HG03565 (cell line): ENCODE measurements around the gene RAB8A.
"Not testable (repeated sequence)": the region's sequence is repeated elsewhere in the genome, so short reads cannot be mapped to it uniquely, and the experiment has no call there.

Experiments
- ATAC-seq: cut with Tn5 transposase; IDR thresholded peaks from one replicate; pipeline ENCODE4 v1.9.1; 2021; ENCODE audit warnings: mild to moderate bottlenecking, moderate library complexity; ENCODE audit not compliant: unreplicated experiment

Gene RAB8A

DNA sequence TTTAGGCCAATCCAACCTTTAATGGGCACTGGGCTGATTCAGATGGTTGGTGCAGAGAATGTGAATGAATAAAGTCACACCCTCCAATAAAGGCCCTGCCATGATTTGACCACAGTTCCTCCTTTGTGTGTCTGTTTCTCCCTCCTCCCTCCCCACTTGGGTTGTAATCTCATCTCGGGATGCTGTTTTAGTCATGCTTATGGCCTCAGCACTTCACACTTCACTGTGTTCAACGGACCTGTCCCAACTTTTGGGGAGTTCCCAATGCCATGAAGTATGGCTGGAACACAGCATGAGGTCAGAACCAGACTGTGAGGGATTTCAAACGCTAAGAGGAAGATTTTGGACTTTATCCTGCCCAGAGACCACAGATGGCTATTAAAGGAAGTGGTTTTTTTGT is 5.6 kb upstream of the RAB8A start:
- ATAC-seq: no peak

DNA sequence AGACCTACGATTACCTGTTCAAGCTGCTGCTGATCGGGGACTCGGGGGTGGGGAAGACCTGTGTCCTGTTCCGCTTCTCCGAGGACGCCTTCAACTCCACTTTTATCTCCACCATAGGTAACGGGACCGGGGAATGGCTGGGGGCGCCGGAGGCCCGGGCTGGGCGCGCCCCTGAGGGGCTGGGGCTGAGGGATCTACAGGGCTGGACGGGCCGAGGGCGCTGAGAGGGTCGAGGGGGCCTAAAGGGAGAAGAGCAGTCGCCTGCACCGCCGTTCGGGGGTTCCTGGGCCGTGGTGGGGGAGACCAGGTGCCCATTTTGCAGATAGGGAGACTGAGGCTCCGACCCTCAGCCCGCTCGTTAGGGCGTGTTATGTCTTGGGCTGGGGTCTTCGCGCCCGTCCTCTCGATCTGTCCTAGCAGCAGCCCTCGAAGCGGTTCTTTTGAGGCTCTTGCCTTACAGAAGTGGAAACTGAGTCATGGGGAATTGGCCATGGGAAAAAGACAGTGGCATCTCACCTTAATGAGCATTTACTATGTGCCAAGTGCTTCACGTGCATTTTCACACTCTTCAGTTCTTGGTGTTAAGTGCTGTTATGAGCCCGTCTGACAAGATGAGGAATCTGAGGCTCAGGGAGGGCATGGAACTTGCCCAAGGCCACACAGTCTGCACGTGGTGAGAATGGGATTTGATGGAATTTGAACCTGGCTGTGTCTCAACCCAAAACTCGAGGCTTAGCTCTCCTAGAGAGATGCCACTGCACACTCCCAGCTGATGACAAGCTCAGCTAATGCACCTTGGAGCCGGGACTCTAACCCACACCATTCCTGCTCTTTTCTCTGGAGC is 442 bp downstream of the RAB8A start:
- no peak for ATAC-seq

DNA sequence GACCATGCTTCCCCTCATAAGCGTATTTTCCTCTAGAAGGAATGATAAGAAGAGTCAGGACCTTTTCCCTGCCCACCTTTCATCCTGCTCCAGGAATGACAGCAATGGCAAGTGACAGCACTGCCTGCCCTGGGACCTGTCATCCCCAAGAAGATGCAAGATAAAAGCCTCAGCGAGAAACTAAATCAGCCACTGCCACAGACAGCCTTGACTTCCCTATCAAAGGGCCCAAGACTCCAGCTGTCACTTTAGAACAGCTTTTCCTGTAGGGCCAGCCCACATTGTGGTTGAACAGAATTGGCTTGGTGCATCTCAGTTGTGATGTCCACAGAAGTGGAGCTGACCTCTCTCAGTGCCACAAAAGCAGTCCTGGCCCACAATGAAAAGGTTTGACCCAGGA is 1.1 kb downstream of the RAB8A start:
- ATAC-seq: no peak

DNA sequence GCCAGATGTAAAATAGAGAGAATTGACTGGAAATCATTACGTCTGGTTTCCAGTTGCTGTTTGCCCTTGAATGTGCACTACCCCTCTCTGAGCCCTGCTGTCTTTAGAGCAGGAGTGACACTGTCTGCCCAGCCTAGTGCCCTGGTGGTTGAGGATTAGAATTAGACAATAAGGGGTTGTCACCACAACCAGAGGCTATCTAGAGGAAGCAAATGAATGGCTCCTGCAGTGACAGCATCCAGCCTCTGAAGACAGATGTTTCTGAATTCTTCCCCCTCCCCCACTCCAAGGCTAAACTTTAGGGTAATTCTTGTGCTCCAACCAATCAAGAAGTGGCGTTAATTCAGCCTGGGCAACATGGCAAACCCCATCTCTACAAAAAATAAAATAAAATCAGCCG is 2.0 kb downstream of the RAB8A start:
- ATAC-seq: no peak

DNA sequence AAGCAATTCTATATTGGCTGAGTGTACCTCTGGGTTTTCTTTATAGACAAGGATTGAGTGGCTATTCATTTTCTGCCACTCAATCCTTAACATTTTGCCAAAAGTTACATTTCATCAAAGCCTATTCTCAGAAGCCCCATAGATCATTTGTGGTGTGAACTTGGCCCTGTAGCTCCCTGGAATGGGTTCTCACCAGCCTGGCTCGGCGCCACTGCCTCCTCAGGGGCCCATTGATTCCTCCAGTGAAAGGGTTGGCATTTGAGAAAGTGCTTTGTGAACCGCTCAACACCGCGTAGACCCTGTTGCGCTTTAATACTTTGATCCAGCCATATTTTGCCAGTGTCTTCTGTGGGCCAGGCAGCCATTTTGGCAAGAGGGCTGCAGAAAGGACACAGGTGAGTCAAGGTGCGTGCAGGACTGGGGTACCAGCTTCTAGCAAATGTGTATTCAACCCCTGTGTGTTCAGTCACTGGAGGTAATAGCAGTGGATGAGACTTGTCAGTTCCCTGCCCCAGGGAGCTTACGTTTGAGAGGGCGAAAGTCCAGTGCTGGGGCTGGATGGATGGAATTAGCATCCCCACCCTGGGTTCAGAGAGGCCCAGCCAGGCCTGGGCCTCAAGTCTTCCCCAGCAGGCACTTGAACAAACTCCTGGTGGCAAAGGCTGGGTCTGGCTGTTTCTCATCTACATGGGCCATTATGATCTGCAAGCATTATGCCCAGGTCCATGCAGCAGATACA is 3.8 kb downstream of the RAB8A start:
- no peak for ATAC-seq

DNA sequence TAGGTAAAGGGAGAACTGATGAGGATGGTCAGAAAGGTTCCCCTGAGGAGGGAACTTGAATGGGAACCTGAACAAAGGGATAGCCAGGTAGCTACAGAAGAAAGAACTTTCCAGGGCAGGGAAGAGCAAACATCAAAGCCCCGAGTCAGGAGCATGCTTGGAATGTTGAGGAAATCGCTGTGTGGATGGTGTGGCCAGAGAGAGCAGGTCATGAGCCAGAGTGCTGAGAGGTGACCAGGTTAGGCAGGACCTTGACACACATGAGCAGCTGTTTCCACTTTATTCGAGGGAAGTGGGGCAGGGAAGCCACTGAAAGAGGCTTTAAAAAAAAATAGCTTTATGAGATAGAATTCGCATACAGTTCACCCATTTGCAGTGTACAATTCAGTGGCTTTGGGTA is 4.4 kb downstream of the RAB8A start:
- ATAC-seq: no peak

DNA sequence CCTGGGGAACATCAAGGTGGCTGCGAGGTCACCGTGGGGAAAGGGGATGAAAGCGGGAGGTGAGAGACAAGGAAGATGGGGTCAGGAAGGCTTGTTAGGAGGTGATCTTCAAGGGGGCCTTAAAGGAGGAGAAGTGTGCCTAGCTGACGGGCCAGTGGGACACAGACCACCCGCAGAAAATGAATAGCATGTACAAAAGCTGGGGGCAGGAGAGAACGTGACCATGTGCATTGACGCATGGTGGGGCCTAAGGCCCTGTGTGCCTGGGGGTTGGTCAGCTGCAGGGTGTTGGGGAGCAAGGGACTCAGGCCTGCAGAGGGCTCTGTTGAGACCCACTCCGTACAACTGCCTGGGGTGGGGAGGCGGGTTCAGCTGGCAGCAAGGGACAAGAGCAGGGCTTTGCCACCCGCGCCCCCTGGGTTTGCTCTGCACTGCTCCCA is 5.9 kb downstream of the RAB8A start:
- ATAC-seq: no peak

DNA sequence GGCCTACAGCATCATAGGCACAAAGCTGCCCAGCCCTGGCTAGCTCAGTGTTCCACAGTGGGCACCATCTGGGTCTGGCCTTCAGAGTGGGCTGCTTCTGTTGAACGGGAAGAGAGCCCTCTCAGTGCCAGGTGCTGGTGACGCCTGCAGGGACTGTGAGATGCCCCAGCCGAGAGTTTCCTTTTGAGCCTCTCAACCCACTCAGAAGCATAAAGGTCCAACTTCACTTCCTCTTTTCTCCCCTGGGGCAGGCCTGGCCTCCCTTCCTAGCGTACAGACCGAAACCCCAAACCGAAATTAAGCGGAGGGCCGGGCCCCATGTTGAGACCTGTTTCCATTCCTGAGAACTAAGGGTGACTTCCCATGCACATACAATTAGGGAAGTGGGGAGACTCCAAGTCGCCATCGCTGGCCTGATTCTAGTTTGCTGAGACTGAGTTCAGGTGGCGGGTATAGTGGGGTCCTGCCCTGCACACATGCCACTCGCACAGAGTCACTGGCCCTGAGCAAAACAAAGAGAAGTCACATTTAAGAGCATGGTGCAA is 6.9 kb downstream of the RAB8A start:
- ATAC-seq: peak; percentile 69

DNA sequence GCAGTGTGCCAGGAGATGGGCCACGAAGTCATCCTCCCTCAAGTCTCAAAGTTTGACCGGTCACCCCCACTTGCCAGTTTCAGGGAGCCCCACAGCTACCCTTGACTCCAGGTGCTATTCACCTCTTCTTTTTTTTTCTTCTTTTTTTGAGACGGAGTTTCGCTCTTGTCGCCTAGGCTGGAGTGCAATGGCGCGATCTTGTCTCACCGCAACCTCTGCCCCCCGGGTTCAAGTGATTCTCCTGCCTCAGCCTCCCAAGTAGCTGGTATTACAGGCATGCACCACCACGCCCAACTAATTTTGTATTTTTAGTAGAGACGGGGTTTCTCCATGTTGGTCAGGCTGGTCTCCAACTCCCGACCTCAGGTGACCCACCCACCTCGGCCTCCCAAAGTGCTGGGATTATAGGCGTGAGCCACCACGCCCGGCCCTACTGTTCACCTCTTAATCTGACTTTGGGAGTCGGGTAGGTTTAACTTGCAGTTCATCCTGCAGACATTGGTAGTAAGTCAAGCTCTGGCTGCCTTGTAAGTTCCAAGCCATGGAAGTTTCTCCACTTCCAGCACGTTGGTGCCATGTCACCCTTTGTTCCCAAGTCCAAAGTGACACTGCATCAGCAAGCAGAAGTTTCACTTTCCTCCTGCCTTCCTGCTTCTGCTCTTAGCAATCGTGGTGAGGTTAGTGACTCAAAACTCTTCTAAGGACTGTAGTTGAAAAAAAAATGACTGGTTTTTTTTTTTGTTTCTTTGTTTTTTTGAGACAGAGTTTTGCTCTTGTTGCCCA is 7.6 kb downstream of the RAB8A start:
- ATAC-seq: not testable (repeated sequence)

DNA sequence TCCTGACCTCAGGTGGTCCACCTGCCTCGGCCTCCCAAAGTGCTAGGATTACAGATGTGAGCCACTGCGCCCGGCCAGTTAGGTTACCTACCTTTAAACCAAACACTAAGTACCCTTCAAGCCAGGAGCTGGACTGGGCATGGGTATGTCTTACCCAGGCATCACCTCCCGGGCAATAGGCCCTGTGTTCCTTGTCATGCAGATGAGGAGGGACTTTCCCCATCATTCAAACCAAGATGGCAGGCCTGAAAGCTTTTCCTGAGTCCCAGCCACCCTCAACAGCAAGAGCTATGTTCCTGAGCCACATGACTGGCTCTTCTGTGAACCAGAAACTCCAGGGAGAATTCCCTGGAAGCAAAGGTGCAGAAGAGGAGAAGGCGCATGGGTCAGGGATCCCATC is 9.5 kb downstream of the RAB8A start:
- ATAC-seq: no peak

DNA sequence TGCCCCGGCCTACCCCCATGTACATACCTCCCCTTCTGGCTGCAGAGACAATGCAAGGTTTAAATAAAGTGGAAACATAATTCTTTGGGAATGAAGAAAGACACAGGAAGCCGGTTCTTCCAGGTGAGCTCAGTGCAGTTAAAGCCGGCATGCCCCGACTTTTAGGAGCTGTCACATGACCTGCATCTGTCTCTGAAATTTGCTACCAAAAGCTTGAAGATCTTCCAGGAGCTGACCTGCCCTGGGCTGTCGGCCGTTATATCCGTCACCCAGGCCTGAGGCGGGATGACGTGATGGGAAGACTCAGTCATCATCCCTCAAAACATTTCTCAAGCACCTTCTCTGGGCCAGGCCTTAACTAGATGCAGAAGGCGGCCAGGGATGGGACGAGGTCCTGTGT is 10.3 kb downstream of the RAB8A start:
- ATAC-seq: no peak

DNA sequence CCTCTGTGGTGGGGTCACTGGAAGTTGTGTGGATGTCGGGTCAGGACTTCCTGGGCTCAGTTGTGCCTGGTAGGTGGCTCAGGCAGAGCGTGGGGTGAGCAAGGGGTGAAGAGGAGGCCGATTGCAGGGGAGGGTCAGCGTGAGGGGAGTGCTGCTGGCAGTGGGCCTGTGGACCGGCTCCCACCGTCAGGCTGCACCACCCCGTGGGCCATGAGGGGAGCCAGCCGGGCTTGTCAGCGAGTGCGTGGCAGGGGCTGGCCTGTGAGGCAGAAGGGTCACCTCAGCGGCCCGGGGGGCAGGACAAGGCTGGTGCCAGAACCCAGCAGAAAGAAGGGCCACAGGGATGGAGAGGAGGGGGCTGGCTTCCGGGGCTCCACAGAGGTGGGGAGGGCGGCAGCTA is 13.3 kb downstream of the RAB8A start:
- ATAC-seq: no peak

DNA sequence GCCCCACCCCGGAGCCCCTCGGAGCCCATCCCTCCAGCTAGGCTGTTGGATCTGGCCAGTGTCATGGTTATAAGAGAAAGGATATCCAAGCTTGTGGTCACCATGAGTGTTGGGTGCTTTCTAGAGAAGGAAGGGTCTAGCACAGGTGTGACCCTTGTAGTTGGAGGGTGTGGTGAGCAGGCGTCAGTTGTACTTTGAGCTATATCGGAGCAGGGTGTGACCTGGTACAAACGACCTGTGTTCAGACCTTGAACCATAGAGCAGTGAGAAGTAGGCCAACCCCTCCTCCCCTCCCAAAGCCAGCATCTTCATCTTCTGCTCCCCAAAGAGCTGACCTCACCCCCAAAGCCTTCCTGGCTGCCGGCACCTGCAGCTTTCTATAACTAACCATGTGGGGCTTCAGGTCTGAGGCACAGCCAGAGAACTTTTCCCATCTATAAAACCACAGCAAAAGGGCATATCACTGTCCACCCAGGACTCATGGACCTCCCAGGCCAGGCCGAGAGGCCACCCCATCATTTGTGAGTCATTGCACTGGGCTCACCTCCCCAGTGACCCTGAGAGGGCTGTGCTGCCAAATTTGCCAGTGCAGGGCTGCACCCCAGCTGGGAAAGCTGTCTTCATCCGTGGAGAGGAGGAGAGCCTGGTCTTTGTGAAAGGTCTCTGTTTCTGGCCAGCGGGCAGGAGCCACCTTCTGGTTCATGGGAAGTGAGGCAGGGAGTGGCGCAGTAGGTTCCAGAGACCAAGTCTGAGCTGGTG is 14.2 kb downstream of the RAB8A start:
- ATAC-seq: no peak

DNA sequence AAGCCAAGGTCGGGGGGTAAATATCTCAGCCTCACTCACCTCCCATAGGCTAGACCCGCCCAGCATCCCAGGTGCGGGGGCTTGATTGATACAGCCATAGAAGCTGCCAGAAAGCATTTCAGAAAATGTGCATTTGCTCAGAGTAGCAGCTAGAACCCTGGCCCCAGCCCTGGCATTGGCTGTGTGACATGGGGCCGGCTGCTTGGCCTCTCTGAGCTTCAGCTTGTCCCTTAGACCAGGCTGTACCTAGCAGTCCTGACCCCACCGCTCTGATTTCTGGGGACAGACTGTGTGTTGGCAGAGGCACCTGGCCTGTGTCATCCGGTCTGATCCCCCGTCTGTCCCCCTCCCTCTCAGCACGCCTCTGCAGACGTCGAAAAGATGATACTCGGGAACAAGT is 15.4 kb downstream of the RAB8A start:
- no peak for ATAC-seq

DNA sequence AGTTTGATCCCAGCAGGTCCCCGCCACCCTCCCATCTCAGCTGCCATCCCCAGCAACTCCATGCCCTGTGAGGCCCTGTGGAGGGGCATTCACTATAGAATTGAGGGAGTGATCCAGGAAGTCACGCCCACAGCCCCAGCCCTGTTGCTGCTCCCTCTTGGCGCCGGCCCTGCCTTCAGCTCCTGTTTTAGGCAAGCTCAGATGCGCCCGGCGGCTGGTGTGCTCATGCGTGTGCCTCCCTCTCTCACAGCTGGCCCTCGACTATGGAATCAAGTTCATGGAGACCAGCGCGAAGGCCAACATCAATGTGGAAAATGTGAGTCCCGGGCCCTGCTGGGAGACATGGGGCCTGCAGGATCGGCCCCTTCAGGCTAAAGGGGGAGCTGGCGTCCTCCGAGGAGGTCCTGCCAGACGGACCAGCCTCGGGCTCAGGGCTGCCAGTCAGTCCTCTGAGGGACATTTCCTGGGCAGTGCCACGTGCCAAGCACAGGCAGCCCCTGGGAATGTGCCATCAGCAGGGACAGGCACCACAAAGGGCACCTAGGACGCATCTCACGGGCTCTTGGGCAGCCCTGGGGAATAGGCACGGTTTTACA is 16.2 kb downstream of the RAB8A start:
- ATAC-seq: no peak

DNA sequence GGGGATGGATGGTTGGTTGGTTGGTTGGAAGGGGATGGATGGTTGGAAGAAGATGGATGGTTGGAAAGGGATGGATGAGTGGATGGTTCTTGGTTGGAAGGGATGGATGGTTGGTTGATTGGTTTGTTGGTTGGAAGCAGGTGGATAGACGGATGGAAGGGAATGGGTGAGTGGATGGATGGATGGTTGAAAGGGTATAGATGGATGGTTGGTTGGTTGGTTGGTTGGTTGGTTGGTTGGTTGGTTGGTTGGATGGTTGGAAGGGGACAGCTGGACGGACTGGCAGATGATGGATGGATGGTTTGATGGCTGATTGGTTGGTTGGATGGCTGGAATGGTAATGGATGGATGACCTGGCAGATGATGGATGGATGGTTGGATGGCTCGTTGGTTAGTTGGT is 20.0 kb downstream of the RAB8A start:
- no peak for ATAC-seq

DNA sequence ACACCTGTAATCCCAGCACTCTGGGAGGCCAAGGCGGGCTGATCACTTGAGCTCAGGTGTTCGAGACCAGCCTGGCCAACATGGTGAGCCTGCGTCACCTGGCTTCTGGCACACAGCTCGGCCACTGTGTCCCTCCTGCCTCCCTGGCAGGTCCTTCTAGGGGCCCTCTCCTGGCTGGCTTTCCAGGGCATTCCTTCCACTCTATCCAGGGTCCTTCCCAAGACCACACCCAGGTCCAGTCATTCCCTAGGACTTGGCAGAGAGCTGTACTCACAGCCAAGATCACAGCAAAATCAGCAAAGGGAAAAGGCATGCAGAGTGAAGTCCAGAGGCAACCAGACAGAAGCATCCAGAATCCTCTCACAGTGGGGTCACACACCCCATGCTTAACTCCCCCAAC is 22.1 kb downstream of the RAB8A start:
- ATAC-seq: no peak

DNA sequence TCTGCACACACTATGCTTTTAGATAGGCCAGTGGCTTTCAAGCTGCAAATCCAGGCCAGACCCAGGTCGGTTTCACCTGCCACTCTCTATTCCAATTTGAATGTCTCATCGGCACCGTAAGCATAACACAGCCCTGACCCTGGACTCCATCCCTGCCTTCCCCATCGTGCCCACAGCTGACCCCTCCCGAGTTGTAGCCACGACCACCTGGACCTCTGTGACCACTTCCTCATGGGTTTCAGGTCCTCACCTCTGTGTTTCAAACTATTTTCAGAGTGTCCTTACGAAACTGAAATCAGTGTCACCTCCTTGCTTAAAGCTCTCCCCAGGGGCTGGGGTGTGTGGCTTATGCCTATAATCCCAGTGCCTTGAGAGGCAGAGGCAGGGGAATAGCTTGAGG is 22.8 kb downstream of the RAB8A start:
- no peak for ATAC-seq

DNA sequence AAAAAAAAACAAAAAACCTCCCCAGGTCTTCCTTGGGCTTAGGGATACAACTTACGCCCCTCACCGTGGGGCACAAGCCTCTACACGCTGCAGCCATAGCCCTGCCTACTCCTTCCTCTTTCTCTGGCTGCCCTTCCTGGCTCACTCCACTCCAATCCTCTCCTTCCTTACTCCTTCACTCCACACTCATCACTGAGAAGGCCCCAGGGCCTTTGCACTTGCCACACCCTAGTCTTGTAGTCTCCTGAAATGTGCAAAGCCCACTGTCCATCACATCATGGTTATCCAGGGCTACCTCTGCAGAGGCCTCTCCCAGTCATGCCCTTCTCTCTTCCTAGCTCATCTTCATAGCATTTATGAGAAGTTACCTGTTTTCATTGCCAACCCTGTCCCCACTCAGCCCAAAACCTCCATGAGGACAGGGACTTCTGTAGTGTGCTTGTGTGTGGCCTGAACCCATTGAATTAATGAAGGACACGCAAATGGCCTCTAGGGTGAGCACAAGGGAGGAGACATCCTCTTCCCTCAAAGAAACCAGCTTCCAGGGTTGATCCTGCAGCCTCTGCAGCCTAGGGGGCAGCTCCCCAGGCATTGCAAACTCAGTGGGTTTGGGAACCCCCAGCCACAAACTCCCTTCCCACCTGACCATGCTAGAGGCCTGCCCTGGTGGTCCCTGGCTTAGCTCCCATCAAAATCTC is 23.9 kb downstream of the RAB8A start:
- no peak for ATAC-seq
